Thoracic aorta (tissue), 2 donors: ENCODE data around the gene BRSK2. TPM values are rescaled to one million over a fixed set of nuclear protein-coding genes. Genes with fewer than 3 reads are reported as not detected.

Source experiments
- ATAC-seq: fragments of 150-250 bp; one replicate; pipeline ENCODE4 v1.8.0; 2017; ENCODE audit warnings: low read depth; ENCODE audit not compliant: insufficient number of reproducible peaks, low FRiP score
- DNase-seq: peaks from one replicate; pipeline ENCODE4 v3.0.0-alpha.2; 2020; ENCODE audit warnings: low spot score
- H3K27ac ChIP-seq, 2 donors: fragments of 200-600 bp; sonication (generic); 1 replicate in 1 of 2; 2 replicates in 1 of 2; pipeline ENCODE4 v1.5.1; 2016; ENCODE audit warnings: mild to moderate bottlenecking in 2 of 2, moderate library complexity in 2 of 2
- H3K27me3 ChIP-seq: fragments of 200-600 bp; sonication (generic); replicated peaks from 2 replicates; pipeline ENCODE4 v1.6.0; 2016; ENCODE audit warnings: mild to moderate bottlenecking; ENCODE audit not compliant: insufficient read depth
- H3K36me3 ChIP-seq: fragments of 200-600 bp; sonication (generic); one replicate; pipeline ENCODE4 v1.5.1; 2016
- H3K4me1 ChIP-seq, 2 donors: fragments of 200-600 bp; sonication (generic); 1 replicate in 1 of 2; 2 replicates in 1 of 2; pipeline versions ENCODE4 v1.5.1 to v1.6.0; 2016; ENCODE audit warnings: low read depth in 2 of 2, mild to moderate bottlenecking in 1 of 2; ENCODE audit not compliant: control insufficient read depth in 1 of 2
- H3K4me3 ChIP-seq: fragments of 200-600 bp; sonication (generic); 2 replicates; pipeline ENCODE4 v1.5.1; 2016; ENCODE audit warnings: mild to moderate bottlenecking
- H3K9me3 ChIP-seq: fragments of 200-600 bp; sonication (generic); 2 replicates; pipeline ENCODE4 v1.5.1; 2016
- total RNA-seq, 2 donors: library from RNA; depleted of rRNA; stranded (reverse); fragments of >200 nt; gene quantifications; one replicate each; pipeline versions ENCODE4 v1.1.0 to v1.2.3, GENCODE V29; 2016
- TF ChIP-seq, protein P1 (sequence below): fragments of 200-600 bp; sonication (generic); IDR thresholded peaks from one replicate; pipeline ENCODE4 v1.5.1; 2019; ENCODE audit warnings: antibody characterized with exemption

BRSK2 gene
- total RNA-seq, 2 donors from 2014 or later: 1.2 TPM; not detected in 1

GRCh38 chr11:1494650-1495049 lies 104.9 kb downstream of the BRSK2 start:
- no peaks in the 10 kb centered on the region for H3K4me1 ChIP-seq
- H3K4me3 ChIP-seq: no peak overlapping the region
- ATAC-seq (no peak), DNase-seq (no peak)
- TF ChIP-seq, protein P1, sequence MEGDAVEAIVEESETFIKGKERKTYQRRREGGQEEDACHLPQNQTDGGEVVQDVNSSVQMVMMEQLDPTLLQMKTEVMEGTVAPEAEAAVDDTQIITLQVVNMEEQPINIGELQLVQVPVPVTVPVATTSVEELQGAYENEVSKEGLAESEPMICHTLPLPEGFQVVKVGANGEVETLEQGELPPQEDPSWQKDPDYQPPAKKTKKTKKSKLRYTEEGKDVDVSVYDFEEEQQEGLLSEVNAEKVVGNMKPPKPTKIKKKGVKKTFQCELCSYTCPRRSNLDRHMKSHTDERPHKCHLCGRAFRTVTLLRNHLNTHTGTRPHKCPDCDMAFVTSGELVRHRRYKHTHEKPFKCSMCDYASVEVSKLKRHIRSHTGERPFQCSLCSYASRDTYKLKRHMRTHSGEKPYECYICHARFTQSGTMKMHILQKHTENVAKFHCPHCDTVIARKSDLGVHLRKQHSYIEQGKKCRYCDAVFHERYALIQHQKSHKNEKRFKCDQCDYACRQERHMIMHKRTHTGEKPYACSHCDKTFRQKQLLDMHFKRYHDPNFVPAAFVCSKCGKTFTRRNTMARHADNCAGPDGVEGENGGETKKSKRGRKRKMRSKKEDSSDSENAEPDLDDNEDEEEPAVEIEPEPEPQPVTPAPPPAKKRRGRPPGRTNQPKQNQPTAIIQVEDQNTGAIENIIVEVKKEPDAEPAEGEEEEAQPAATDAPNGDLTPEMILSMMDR: no peak
- H3K9me3 ChIP-seq: no peaks in the 10 kb centered on the region
- H3K27ac ChIP-seq: no peak overlapping the region
- H3K36me3 ChIP-seq: no peaks in the 10 kb centered on the region
- no peaks in the 10 kb centered on the region for H3K27me3 ChIP-seq

DNA sequence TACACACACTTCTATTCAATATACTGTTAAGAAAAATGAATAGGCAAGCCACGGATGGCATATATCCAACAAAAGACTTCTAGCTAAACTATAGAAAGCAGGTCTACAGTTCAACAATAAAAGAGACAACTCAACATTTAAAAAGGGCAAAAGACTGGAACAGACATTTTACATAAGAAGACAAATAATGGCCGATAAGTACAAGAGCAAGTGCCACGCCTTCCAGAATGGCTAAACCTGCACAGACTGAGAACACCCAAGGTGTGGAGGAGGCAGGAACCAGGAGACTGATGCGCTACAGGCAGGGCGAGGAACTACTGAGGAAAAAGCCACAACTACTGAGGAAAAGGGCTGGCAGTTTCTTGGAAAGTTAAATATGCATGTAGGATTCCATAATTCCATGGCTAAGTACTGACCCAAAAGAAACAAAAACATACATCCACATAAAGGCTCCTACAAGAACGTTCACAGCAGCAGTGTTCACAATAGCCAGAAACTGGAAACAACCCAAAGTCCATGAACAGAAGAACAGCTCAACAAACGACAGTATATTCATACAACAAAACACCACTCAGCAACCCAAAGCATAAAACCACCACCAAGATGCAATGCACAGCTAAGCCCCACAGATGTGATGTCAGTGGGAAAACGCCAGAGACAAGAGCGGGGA lies 106.5 kb downstream of the BRSK2 start:
- Histone ChIP-seq H3K4me1 (peaks cover 0 to under 1% of the 10 kb centered on the region in 2 donors), H3K27me3 (no peaks in the 10 kb centered on the region), H3K4me3 (no peak overlapping the region), H3K36me3 (no peaks in the 10 kb centered on the region), H3K27ac (no peak overlapping the region), H3K9me3 (no peaks in the 10 kb centered on the region)
- no peak for ATAC-seq
- TF ChIP-seq, protein P1: no peak
- DNase-seq: no peak

DNA sequence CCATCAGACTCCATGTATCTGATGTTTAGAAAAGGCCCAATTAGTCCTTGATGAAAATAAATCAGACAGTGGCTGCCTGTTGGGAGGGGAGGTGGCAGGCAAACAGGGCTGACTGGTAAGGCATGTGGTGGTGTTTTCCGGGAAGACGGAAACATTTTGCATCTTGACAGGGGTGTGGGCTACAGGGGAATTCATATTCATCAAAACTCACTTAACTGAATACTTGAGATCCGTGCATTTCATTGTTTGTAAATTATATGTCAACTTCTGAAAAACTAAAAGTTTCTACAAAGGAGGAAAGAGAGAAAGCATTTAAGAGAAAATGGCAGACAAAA lies 107.0 kb downstream of the BRSK2 start:
- H3K4me3 ChIP-seq: no peak overlapping the region
- TF ChIP-seq, protein P1: no peak
- H3K36me3 ChIP-seq: no peaks in the 10 kb centered on the region
- no peaks in the 10 kb centered on the region for H3K9me3 ChIP-seq
- peaks cover 0 to 6% of the 10 kb centered on the region in 2 donors for H3K4me1 ChIP-seq
- DNase-seq (no peak), ATAC-seq (no peak)
- no peaks in the 10 kb centered on the region for H3K27me3 ChIP-seq
- no peak overlapping the region for H3K27ac ChIP-seq

- Histone ChIP-seq H3K9me3 (no peaks in the 10 kb centered on the region), H3K4me3 (no peak overlapping the region), H3K36me3 (no peaks in the 10 kb centered on the region), H3K27ac (no peak overlapping the region), H3K4me1 (peaks cover 3 to 14% of the 10 kb centered on the region in 2 donors), H3K27me3 (no peaks in the 10 kb centered on the region)
- ATAC-seq (no peak), DNase-seq (no peak)
- TF ChIP-seq, protein P1: no peak
These were observed 107.9 kb downstream of the BRSK2 start for GRCh38 chr11:1497600-1497999.

DNA sequence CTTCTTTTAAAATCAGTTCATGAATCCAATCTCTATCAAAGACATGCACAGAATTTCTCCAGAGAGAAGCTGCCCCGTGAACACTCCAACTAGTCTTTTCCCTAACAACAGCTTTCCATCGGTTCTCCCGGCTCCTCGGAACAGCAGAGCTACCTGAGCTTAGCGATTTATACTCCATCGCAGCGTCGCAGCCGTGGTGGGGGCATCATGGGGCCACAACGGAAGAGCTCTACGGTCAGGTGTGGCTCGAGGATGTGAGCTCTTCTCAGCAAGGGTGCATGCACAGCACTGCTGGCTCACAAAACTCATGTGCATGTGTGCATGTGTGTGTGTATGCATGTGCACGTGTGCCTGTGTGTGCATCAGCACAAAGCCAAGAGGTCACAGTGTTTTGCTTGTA lies 108.5 kb downstream of the BRSK2 start:
- H3K27me3 ChIP-seq: no peaks in the 10 kb centered on the region
- no peak for DNase-seq

More for the DNA sequence above, 108.5 kb downstream of the BRSK2 start:
- H3K36me3 ChIP-seq: no peaks in the 10 kb centered on the region
- H3K27ac ChIP-seq: no peak overlapping the region
- no peaks in the 10 kb centered on the region for H3K9me3 ChIP-seq
- ATAC-seq: no peak
- no peak overlapping the region for H3K4me3 ChIP-seq
- TF ChIP-seq, protein P1: no peak
- H3K4me1 ChIP-seq: peaks cover 10 to 21% of the 10 kb centered on the region in 2 donors
